HG02870 (cell line): ENCODE results near the gene KCNIP1.

Experiments used
- ATAC-seq: cut with Tn5 transposase; IDR thresholded peaks from one replicate; pipeline ENCODE4 v1.9.1; 2021; ENCODE audit warnings: mild to moderate bottlenecking, moderate library complexity; ENCODE audit not compliant: unreplicated experiment

KCNIP1 gene

DNA sequence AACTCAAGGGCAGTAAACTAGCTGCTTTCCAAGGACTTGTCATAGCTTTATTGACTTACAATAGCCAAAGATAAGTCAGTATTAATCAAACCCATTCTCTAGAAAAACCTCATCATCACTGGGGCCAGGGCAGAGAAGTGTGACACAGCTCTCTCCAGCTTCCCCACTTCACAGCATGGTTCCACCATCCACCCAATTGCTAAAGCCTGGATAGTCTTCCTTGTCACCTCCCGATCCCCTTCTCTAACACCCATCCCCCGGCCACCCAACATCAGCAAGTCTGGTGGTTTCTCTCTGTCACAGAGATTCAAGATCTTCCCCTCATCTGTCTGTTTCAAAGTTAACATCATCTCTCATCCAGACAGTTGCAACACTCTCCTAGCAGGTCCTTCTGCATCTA is 191.1 kb downstream of the KCNIP1 start:
- no peak for ATAC-seq

DNA sequence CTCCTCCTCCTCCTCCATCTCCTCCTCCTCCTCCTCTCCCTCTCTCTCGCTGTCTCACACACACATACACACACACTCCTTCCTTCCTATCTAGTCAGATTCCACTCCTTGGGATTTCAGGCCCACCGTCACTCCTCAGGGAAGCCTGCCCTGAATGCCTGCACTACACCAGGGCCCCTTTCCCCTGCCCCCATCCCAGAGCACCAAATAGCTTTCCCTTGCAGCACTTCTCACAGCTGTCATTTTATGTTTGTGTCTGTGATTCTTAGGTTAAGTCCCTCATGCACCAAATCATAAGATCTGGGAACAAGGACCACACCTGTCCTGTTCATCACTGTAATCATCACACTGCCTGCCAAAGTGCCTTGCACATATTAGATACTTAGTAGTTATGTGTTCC is 193.2 kb downstream of the KCNIP1 start:
- no peak for ATAC-seq

DNA sequence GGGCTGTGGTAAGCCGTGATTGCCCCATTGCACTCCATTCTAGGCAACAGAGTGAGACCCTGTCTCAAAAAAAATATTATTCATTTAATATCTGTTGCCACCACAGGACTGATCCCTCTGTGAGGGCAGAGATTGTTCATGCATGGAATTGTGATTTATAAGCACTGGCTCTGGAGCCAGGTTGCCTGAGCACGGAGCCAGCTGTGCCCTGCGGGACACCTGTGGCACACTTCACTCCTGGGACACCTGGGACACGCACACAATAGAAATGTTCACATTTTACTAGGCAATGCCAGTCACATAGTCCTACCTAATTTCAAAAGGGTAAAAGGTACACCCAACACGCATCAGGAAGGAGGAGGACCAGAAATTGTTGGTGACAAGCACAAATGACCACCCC is 196.7 kb downstream of the KCNIP1 start:
- no peak for ATAC-seq

DNA sequence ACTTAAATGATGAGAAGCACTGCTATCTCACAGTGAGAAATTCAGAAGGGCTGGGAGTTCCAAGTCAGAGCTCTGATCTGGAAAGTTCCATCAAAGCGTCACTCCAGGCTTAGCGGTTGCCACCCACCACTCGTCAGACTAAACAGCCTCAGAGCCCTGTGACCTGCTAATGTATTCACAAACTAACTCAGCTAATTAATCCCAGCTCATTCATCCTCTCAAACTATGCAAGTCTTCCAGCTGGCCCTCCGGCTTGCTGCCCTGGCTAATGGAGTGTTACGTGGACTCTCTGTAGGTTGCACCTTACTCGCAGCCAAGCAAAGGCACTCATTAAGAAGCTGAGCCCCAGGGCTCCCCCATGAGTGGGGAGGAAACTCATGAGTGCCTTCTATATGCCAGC is 197.5 kb downstream of the KCNIP1 start:
- ATAC-seq, result no peak

DNA sequence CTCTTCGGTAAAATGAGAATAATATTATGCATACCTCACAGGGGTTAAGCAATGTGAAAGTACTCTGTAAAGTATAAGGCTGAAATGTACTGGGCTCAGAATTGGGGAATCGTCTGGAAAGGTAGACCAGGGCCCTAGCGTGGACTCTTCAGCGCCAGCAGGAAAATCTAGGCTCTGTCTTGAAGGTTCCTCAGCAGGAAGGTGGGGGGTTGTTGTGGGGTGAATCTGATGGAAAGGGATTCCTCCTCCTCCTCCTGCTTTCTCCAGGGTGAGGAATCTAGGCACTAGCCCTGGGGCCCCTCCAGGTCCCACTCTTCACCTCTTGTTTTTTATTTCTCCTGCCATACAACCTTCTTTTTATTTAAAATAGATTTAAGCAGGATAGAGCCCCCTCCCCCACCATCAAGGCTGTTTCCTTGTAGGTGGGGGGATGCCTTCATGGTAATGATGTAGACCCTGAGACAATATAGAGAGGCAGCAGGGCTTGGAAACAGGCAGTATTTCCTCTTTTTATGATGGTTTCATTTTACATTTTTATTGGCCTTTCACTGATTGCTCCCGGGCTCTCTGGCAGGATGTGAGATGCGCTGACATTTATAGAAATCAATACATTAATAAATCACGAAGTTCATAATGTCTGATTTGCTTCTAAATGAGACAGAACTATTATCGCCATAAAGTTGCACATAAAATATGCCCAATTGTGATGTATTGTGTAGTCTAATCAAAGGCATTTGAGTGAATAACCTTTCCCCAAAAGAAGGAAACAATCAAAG is 200.8 kb downstream of the KCNIP1 start:
- ATAC-seq, result no peak

DNA sequence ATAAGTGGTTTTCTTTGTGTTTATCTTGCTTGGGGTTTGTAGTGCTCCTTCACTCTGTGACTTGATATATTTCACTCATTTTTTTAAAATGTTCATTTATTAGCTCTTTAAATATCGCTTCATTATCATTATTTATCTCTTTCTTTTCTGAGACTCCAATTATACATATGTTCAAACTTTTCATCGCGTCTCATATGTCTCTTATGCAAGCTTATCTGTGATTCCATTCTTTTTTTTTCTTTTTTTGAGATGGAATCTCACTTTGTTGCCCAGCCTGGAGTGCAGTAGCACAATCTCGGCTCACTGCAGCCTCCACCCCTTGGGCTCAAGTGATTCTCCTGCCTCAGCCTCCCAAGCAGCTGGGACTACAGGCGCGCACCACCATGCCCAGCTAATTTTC is 205.8 kb downstream of the KCNIP1 start:
- ATAC-seq, result no peak

DNA sequence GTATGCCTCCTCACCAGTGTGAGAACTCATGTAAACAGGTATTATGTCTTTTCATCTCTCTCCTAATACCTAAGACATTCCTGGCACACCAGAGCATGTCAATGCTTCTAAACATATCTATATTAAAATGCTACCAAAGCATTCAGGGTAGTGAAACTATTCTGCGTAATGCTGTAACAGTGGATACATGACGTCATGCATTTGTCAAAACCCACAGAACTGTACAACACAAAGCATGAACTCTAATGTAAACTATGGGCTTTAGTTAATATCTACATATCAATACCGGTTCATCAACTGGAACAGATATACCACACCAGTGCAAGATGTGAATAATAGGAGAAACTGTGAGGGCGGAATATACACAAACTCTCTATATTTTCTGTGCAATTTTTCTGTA is 207.5 kb downstream of the KCNIP1 start:
- ATAC-seq, result no peak

DNA sequence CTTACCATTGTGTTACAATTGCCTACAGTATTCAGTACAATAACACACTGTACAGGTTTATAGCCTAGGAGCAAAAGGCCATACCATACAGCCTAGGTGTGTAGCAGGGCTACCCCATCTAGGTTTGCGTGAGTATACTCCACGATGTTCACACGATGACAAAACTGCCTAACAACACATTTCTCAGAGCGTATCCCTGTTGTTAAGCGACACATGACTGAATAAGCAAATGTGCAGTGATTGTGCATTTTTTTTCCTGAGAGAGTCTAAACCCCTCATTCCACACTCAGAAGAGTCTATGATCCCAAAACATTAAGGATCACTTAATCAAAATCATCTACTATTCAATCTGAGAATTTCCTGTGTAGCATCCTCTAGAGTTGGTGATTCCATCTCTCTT is 211.3 kb downstream of the KCNIP1 start:
- no peak for ATAC-seq

DNA sequence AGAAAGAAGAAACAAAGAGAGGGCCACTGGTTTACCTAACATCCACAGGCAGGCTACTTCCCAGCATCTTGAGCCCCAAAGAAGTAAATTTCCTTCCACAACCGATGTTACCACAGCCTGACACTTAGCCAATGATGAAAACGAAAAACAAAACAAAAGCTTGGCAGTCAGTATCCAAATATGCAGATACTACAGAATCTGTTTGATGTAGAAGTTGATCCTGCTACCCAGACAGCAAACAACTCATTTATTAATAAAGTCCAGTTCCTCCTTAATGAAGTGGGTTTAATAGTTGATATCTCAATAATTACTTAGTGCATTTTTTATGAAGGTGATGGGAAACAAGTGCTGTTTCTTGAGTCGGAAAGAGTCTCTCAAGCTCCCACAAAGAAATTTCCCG is 212.6 kb downstream of the KCNIP1 start:
- ATAC-seq, result no peak

DNA sequence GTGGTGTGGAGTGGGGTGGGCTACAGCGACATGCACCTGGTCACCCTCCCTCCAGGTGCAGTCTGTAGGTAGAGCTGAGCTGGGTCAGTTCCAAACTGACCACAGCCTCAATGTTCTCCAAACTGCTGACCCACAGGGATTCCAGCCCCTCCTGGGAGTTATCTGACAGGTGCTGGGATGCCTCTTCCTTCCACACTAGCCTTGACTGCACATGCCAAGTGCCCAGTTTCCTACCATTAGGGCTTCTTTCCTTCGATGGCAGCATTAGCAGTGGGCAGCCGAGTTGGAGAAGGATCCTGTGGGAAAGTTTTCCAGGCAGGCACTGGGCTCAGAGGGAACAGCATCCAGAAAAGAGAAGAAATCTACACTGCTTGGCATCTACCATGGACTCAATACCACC is 215.7 kb downstream of the KCNIP1 start:
- no peak for ATAC-seq

DNA sequence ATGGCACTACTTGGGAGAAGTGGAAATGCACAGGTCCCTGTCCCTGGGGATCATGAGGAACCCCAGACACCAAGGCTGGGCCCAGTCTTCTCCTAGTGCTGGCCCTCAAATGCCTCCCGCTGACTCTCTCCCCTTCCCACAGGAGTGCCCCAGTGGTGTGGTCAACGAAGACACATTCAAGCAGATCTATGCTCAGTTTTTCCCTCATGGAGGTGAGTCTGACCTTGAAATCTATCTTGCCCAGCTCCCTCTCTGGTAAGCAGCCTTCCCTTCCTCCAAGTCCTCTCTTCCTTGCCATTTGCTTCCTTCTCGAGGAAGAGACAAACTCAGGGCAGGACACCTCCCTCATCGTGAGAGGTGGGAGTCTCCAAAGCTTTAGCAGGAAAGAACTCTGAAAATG is 216.4 kb downstream of the KCNIP1 start:
- ATAC-seq, result no peak

DNA sequence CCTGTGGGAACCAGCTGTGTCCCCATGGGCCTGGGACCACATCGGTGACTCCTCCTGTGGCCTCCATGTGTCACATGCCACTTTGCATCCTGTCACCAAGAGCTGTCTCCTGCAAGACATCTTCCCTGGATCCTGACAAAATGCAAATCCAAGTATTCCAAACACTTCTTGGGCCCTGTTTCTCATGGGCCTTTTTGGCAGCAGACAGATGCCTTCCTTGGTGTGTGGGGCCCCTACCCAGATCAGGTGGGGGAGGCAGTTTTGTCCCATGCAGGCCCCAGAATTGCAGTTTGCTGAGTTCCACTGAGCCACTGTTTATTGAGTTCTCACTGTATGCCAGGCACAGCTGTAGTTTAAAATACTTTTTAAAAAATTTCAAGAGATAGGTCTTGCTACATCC is 217.2 kb downstream of the KCNIP1 start:
- no peak for ATAC-seq

DNA sequence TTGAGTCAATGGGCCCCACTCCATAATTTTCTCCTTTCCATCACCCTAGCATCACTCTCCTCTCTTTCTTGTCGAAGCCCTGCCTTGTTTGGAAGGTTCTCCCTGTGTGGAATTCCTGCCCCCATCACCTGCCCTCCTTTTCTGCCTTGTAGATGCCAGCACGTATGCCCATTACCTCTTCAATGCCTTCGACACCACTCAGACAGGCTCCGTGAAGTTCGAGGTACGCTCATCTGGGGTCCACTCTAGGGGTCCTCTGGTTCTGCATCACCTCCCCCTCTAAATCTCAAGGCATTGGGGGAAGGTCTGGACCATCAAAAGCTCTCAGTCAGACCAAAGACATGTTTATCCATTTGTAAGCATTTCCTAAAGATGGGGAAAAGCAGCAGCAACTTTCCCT is 217.9 kb downstream of the KCNIP1 start:
- ATAC-seq, result no peak

DNA sequence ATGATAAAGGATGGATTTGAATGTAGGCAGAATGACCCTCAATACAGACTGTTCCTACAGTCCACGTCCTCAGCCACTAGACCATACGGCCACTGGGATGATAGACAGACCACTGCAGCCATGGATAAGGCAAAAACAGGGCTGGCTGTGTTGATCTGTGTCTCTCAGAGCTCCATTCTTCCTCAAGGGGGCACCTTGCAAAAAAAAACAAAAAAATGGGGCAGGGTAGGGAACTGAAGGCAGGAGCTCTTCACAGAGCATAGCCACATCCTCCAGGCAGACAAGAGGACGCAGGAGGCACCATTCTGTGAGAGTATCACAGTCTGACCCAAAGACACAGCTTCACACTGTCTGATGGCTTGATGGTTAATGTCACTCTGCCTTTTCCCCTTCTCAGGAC is 218.5 kb downstream of the KCNIP1 start:
- ATAC-seq, result no peak

DNA sequence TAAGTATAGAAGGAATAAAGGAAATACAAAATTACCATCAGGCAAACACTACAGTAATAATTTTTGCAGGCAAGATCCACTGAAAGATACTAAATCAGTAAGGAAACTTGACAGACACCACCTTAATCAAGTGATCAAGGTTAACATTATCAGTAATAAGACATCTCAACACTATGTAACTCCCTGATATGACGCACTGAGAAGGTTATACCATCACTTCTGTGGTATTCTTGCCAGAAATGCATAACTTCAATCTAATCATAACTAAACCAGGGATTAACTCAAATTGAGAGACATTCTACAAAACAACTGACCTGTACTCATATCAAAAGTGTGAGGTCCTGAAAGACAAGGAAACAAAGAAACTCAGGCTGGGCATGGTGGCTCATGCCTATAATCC is 227.2 kb downstream of the KCNIP1 start:
- ATAC-seq, result no peak

DNA sequence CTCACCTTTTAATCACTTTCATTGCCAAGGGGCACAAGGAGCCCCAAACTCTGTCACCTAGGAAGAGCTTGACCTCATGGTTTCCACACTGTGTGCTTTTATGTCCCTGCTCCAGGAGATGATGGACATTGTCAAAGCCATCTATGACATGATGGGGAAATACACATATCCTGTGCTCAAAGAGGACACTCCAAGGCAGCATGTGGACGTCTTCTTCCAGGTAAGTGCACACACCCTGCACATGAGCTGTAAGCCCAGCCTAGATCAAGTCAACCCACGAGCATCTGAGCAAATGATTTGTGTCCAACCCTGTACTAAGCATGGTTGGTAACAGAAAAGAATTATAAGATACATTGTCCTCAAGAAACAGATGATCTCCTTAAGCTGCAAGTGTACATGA is 228.9 kb downstream of the KCNIP1 start:
- ATAC-seq, result no peak

DNA sequence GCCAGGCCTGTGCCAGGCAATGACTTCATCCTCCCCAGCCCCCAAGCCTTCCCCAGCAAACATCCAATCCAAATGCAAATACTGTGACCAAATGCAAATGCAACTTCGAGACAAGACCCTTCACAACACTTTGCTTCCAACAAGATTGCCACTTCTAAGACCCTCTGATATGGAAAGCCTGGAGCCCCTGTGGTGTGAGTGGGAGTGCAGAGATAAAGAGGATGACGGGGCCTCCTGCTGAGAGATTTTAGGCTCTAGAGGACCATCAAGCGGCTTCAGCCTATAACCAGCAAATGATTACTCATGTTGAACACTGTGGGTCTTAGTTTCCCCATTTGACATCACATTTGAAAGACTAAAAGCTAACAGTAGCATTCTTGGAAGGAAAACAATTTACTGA is 233.1 kb downstream of the KCNIP1 start:
- ATAC-seq, result no peak

DNA sequence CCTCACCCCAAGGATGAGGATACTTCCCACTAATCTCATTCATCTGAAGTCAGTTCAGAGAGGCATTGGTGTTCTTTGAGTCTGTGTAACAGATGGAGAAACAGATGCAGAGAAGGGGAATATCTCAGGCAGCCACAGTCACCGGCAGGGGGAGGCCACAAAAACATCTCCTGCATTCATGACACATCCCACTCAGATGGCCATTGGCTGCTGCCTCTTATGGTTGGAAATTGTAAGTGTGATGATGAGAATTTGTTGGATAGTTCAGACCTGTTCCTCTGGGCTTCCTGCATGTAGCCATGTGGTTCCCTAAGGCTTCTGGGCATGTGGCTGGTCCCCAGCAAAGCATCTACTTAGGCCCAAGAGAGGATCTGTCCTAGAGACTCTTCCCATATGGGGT is 233.8 kb downstream of the KCNIP1 start:
- no peak for ATAC-seq

DNA sequence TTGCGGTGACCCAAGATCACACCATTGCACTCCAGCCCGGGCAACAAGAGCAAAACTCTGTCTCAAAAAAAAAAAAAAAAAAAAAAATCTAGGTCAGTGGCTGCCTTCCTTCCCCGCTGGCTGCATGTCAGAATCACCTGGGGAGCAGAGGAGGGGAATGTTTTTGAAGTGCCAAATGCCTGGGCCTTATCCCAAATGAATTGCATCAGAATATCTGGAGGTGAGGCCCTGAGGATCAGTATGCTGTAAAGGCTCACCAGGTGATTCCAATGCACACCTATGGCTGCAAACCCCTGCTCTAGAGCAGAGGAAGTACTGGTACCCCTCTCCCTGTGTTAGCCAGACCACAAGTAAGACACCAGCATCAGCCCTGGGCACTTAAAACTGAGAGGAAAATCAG is 235.0 kb downstream of the KCNIP1 start:
- ATAC-seq, result no peak

DNA sequence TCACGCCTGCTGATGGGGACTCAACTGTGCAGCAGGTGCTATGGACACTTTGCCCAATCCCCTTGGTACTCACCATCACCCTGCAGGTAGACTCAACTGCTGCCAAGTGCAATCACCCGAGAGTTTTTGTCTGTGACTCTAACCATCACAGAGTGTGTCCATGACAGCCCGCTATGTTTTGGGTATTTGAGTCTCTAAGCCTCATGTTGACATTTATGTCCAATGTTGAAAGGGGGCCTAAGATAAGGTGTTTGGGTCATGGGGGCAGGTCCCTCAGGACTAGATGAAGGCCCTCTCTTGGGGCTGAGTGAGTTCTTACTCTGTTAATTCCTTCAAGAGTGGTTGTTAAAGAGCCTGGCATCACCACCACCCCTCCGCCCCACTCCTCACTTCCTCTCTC is 235.6 kb downstream of the KCNIP1 start:
- ATAC-seq, result no peak

DNA sequence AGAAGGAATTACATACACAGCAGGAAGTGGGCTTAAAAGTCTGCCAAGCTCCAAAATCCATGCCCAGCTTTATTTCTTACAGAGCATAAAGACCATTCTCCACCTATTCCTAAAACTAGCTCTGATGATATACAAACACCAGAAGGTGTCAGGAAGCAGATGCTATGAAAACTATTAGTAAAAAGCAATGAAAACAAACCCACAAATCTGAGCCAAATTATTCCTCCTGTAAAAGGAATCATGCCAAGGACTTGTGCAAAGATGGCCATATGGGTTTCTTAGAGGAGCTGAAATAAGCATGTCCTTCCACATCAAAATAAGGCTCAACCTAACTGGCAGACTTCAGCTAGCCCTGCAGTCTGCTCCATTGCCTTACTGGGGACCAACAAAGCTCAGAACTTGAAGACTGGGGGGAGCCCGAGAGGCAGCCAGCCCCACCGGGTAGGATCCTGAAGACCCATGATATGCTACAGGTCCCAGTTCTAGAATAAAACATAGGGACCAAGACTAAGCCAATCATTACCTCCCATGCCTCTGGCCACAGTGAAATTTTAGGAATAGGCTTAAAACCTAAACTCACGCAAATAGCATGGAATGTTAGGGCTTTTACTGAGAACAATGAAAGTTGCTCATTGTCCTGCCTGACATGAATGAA is 236.9 kb downstream of the KCNIP1 start:
- no peak for ATAC-seq

DNA sequence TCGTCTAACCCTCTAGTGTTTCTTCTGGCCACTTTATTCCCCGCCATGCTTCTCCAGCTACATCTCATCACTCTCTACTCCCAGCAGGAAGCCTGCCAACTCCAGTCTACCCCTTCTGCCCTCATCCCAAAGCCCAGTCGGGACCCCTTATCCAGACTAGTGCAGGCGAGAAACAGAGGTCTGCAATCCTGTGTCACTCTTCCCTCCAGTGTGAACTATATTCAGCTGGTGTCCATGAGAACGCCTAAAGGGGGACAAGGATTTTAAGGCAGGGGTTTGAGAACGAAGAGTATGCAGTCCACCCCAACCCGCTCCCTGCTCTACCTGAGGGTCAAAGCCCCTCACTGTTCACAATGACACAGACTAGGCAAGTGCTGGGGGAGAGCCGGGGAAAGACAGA is 238.0 kb downstream of the KCNIP1 start:
- no peak for ATAC-seq

DNA sequence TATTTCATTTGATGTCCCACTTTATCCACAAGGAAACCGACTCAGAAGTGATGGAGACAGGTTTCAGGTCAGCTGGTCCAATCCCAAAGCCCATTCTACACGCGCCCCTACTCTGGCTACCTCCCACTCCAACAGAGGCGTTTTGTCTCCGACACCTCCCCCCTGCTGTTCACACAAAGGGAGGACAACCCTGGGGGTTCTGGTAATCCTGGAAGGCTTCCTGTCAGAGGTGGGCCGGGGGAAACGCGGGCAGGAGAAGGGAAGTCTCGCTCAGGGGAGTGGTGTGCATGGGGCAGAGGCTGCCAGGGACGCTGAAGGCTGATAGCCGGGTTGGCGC is 240.0 kb downstream of the KCNIP1 start:
- ATAC-seq, result no peak
